Cardiac fibroblast (primary cell): ENCODE measurements around the gene PWWP2A.

Experiments used
- DNase-seq, 2 donors: peaks; one replicate each; pipeline versions ENCODE4 v3.0.0 to v3.0.0-alpha.2; 2010; ENCODE audit warnings: low read depth in 2 of 2
- H3K4me3 ChIP-seq, 2 donors: replicated peaks in 1 of 2; 1 replicate in 1 of 2; 2 replicates in 1 of 2; pipeline ENCODE4 v1.5.1; 2011; ENCODE audit warnings: low read depth in 2 of 2, low read length in 2 of 2, mild to moderate bottlenecking in 2 of 2, moderate library complexity in 1 of 2
- CTCF ChIP-seq: IDR thresholded peaks from one replicate; pipeline ENCODE4 v1.5.1; 2011; ENCODE audit warnings: low read depth, mild to moderate bottlenecking, low read length, inconsistent platforms

PWWP2A gene

GRCh38 chr5:160097991-160098390 is 21.3 kb downstream of the PWWP2A start:
- H3K4me3 ChIP-seq, result no peak overlapping the region
- DNase-seq, result peak; percentile 32 to 42
- TF ChIP-seq CTCF, result no peak

- no peak overlapping the region for H3K4me3 ChIP-seq
- no peak for TF ChIP-seq CTCF
- DNase-seq, result no peak
Measured at GRCh38 chr5:160096178-160096577, 23.1 kb downstream of the PWWP2A start.

- no peak for DNase-seq
- H3K4me3 ChIP-seq, result no peak overlapping the region
- TF ChIP-seq CTCF, result no peak
Measured at GRCh38 chr5:160092960-160093707, 26.1 kb downstream of the PWWP2A start.

GRCh38 chr5:160092514-160092913 is 26.7 kb downstream of the PWWP2A start:
- no peak overlapping the region for H3K4me3 ChIP-seq
- DNase-seq, result no peak
- TF ChIP-seq CTCF, result no peak

- DNase-seq, result no peak
- H3K4me3 ChIP-seq, result no peak overlapping the region
- TF ChIP-seq CTCF, result no peak
Measured at GRCh38 chr5:160090059-160090458, 29.2 kb downstream of the PWWP2A start.

GRCh38 chr5:160089531-160089930 is 29.7 kb downstream of the PWWP2A start:
- TF ChIP-seq CTCF, result no peak
- H3K4me3 ChIP-seq, result no peak overlapping the region
- DNase-seq, result peak in 1 of 2 donors; percentile 31

GRCh38 chr5:160088805-160089204 is 30.4 kb downstream of the PWWP2A start:
- H3K4me3 ChIP-seq, result no peak overlapping the region
- DNase-seq, result no peak
- TF ChIP-seq CTCF, result no peak
